Neuronal stem cell (in vitro differentiated cells): Measurements from ENCODE around the gene SLC16A9.

Source experiments
- DNase-seq: peaks from one replicate; pipeline ENCODE4 v3.0.0-alpha.2; 2013; ENCODE audit warnings: low spot score
- H2AFZ ChIP-seq: one replicate; pipeline ENCODE4 v1.6.1; 2013; ENCODE audit warnings: mild to moderate bottlenecking, low read length, inconsistent platforms
- H2AK5ac ChIP-seq: 2 replicates; pipeline ENCODE4 v1.6.1; 2013; ENCODE audit warnings: low read depth, mild to moderate bottlenecking, inconsistent platforms, low read length, moderate library complexity, mixed read lengths
- H2BK120ac ChIP-seq: 2 replicates; pipeline ENCODE4 v1.6.1; 2013; ENCODE audit warnings: low read depth, mild to moderate bottlenecking, inconsistent platforms, low read length, moderate library complexity, mixed read lengths
- H2BK12ac ChIP-seq: one replicate; pipeline ENCODE4 v1.6.1; 2013; ENCODE audit warnings: low read length, inconsistent platforms
- H2BK15ac ChIP-seq: 2 replicates; pipeline ENCODE4 v1.6.1; 2013; ENCODE audit warnings: mild to moderate bottlenecking, low read length, inconsistent platforms, mixed read lengths
- H2BK5ac ChIP-seq: one replicate; pipeline ENCODE4 v1.6.1; 2013; ENCODE audit warnings: inconsistent platforms, mild to moderate bottlenecking, low read length, moderate library complexity
- H3K14ac ChIP-seq: one replicate; pipeline ENCODE4 v1.6.1; 2013; ENCODE audit warnings: low read length, inconsistent platforms
- H3K18ac ChIP-seq: 2 replicates; pipeline ENCODE4 v1.6.1; 2013; ENCODE audit warnings: low read length, inconsistent platforms
- H3K23ac ChIP-seq: 2 replicates; pipeline ENCODE4 v1.6.1; 2013; ENCODE audit warnings: low read depth, mild to moderate bottlenecking, mixed read lengths, low read length, inconsistent platforms; ENCODE audit not compliant: poor library complexity
- H3K27ac ChIP-seq: replicated peaks from 3 replicates; pipeline ENCODE4 v1.5.1; 2013; ENCODE audit warnings: low read length, inconsistent platforms
- H3K27me3 ChIP-seq, 3 experiments: 2 replicates each; pipeline ENCODE4 v1.6.1; 2013; ENCODE audit warnings: low read length in 3 of 3, mild to moderate bottlenecking in 2 of 3, inconsistent platforms in 1 of 3, low read depth in 1 of 3, mixed read lengths in 1 of 3, moderate library complexity in 1 of 3; ENCODE audit not compliant: control insufficient read depth in 3 of 3, insufficient read depth in 3 of 3
- H3K36me3 ChIP-seq, 2 donors: replicated peaks in 1 of 2; 2 replicates each; pipeline ENCODE4 v1.6.1; 2013; ENCODE audit warnings: low read length in 2 of 2; ENCODE audit not compliant: control insufficient read depth in 2 of 2, insufficient read depth in 2 of 2
- H3K4ac ChIP-seq: 2 replicates; pipeline ENCODE4 v1.6.1; 2013; ENCODE audit warnings: inconsistent platforms, mild to moderate bottlenecking, low read length, moderate library complexity
- H3K4me1 ChIP-seq, 2 donors: 1 replicate in 1 of 2; 2 replicates in 1 of 2; pipeline ENCODE4 v1.6.1; 2013; ENCODE audit warnings: low read length in 2 of 2, low read depth in 1 of 2; ENCODE audit not compliant: control insufficient read depth in 2 of 2, insufficient read depth in 1 of 2
- H3K4me2 ChIP-seq: one replicate; pipeline ENCODE4 v1.6.1; 2013; ENCODE audit warnings: mild to moderate bottlenecking, low read length, inconsistent platforms; ENCODE audit not compliant: insufficient read depth, poor library complexity, severe bottlenecking
- H3K4me3 ChIP-seq, 2 donors: 2 replicates each; pipeline ENCODE4 v1.5.1; 2013; ENCODE audit warnings: low read length in 2 of 2, mild to moderate bottlenecking in 2 of 2, inconsistent platforms in 1 of 2, moderate library complexity in 1 of 2
- H3K79me1 ChIP-seq: one replicate; pipeline ENCODE4 v1.6.1; 2013; ENCODE audit warnings: low read depth, mild to moderate bottlenecking, inconsistent platforms, low read length, moderate library complexity
- H3K9ac ChIP-seq: one replicate; pipeline ENCODE4 v1.6.1; 2013; ENCODE audit warnings: mild to moderate bottlenecking, low read depth, low read length, inconsistent platforms; ENCODE audit not compliant: poor library complexity
- H3K9me3 ChIP-seq, 2 donors: replicated peaks in 1 of 2; 2 replicates each; pipeline versions ENCODE3 to v1.6.1; 2013; ENCODE audit warnings: low read length in 2 of 2, mild to moderate bottlenecking in 2 of 2, inconsistent platforms in 1 of 2, low read depth in 1 of 2, mixed read lengths in 1 of 2, moderate library complexity in 1 of 2; ENCODE audit not compliant: control insufficient read depth in 2 of 2, insufficient read depth in 1 of 2
- H4K8ac ChIP-seq: one replicate; pipeline ENCODE4 v1.6.1; 2013; ENCODE audit warnings: low read depth, mild to moderate bottlenecking, inconsistent platforms, low read length, moderate library complexity
- H4K91ac ChIP-seq: one replicate; pipeline ENCODE4 v1.6.1; 2013; ENCODE audit warnings: low read length, low read depth, mild to moderate bottlenecking, inconsistent platforms; ENCODE audit not compliant: poor library complexity
- WGBS, 2 donors: extraction: QIAGEN DNeasy Blood & Tissue Kit; methylation state at CpG; one replicate each; pipeline ENCODE4 v1.1.7; 2013; ENCODE audit warnings: missing lambda C conversion rate in 2 of 2, mixed read lengths in 1 of 2; ENCODE audit not compliant: insufficient read length in 2 of 2, insufficient replicate concordance in 1 of 2; ENCODE audit errors: extremely low coverage in 2 of 2; 5-methylcytosine and 5-hydroxymethylcytosine counted together

SLC16A9 gene

GRCh38 chr10:59702347-59702746, 7.3 kb downstream of the SLC16A9 start:
- no peak overlapping the region for H2BK12ac ChIP-seq
- H2BK120ac ChIP-seq, result no peak overlapping the region
- no peak overlapping the region for H4K91ac ChIP-seq
- H3K23ac ChIP-seq, result no peak overlapping the region
- no peak overlapping the region for H2AFZ ChIP-seq
- H3K27ac ChIP-seq, result no peak overlapping the region
- no peaks in the 10 kb centered on the region for H3K27me3 ChIP-seq
- H3K18ac ChIP-seq, result no peak overlapping the region
- peaks cover 0 to 6% of the 10 kb centered on the region in 2 donors for H3K4me1 ChIP-seq
- H3K9me3 ChIP-seq, result peaks cover 0 to 3% of the 10 kb centered on the region in 2 donors
- no peak overlapping the region for H2BK5ac ChIP-seq
- H3K4me3 ChIP-seq, result no peak overlapping the region
- no peak overlapping the region for H3K4ac ChIP-seq
- no CpG with 5 or more reads among the region's 4 CpGs for WGBS, 2 donors
- H3K79me1 ChIP-seq, result peaks cover 4% of the 10 kb centered on the region
- peaks cover 3 to 90% of the 10 kb centered on the region in 2 donors for H3K36me3 ChIP-seq
- H3K4me2 ChIP-seq, result no peak overlapping the region
- no peak overlapping the region for H2AK5ac ChIP-seq
- H3K9ac ChIP-seq, result no peak overlapping the region
- no peak overlapping the region for H3K14ac ChIP-seq
- DNase-seq, result no peak
- no peak overlapping the region for H2BK15ac ChIP-seq
- H4K8ac ChIP-seq, result no peak overlapping the region

- Histone ChIP-seq H3K14ac (no peak overlapping the region), H3K4me3 (no peak overlapping the region), H3K36me3 (peaks cover 3 to 77% of the 10 kb centered on the region in 2 donors), H3K79me1 (peaks cover 3% of the 10 kb centered on the region), H3K18ac (no peak overlapping the region), H2BK120ac (no peak overlapping the region), H2AFZ (no peak overlapping the region), H3K27me3 (no peaks in the 10 kb centered on the region), H4K91ac (no peak overlapping the region), H2AK5ac (no peak overlapping the region), H3K4me1 (peaks cover 0 to 6% of the 10 kb centered on the region in 2 donors), H3K4me2 (no peak overlapping the region), H3K4ac (no peak overlapping the region), H3K23ac (no peak overlapping the region), H2BK15ac (no peak overlapping the region), H2BK12ac (no peak overlapping the region), H3K9me3 (peaks cover 0 to 3% of the 10 kb centered on the region in 2 donors), H3K9ac (no peak overlapping the region), H4K8ac (no peak overlapping the region), H3K27ac (no peak overlapping the region), H2BK5ac (no peak overlapping the region)
- no CpG with 5 or more reads among the region's 4 CpGs for WGBS, 2 donors
- peak; percentile 14 for DNase-seq
These were observed 8.9 kb downstream of the SLC16A9 start for GRCh38 chr10:59700709-59701108.

- H3K4ac ChIP-seq, result no peak overlapping the region
- no peak overlapping the region for H2BK15ac ChIP-seq
- H4K8ac ChIP-seq, result no peak overlapping the region
- no peak overlapping the region for H2BK120ac ChIP-seq
- no peak overlapping the region for H4K91ac ChIP-seq
- H3K79me1 ChIP-seq, result peaks cover 3% of the 10 kb centered on the region
- no peak overlapping the region for H3K23ac ChIP-seq
- H3K27me3 ChIP-seq, result no peaks in the 10 kb centered on the region
- H2BK5ac ChIP-seq, result no peak overlapping the region
- no peak overlapping the region for H3K9ac ChIP-seq
- WGBS, 2 donors, result no CpG with 5 or more reads among the region's 1 CpG
- no peak overlapping the region for H3K4me3 ChIP-seq
- H3K27ac ChIP-seq, result no peak overlapping the region
- no peak for DNase-seq
- no peak overlapping the region for H3K14ac ChIP-seq
- peak overlapping the region; percentile 44 for H3K18ac ChIP-seq
- no peak overlapping the region for H2BK12ac ChIP-seq
- H2AK5ac ChIP-seq, result no peak overlapping the region
- peaks cover 0 to 10% of the 10 kb centered on the region in 2 donors for H3K9me3 ChIP-seq
- peaks cover 0 to 70% of the 10 kb centered on the region in 2 donors for H3K36me3 ChIP-seq
- no peak overlapping the region for H3K4me2 ChIP-seq
- H2AFZ ChIP-seq, result no peak overlapping the region
- H3K4me1 ChIP-seq, result peaks cover 0 to 6% of the 10 kb centered on the region in 2 donors
These were observed 11.3 kb downstream of the SLC16A9 start for GRCh38 chr10:59698326-59698725.

- DNase-seq, result no peak
- no peak overlapping the region for H3K23ac ChIP-seq
- WGBS, 2 donors, result no CpG with 5 or more reads among the region's 3 CpGs
- H3K14ac ChIP-seq, result no peak overlapping the region
- peaks cover 0 to 10% of the 10 kb centered on the region in 2 donors for H3K9me3 ChIP-seq
- H3K4me2 ChIP-seq, result no peak overlapping the region
- no peak overlapping the region for H3K18ac ChIP-seq
- H3K27ac ChIP-seq, result no peak overlapping the region
- no peak overlapping the region for H3K4ac ChIP-seq
- peaks cover 3% of the 10 kb centered on the region for H3K79me1 ChIP-seq
- no peak overlapping the region for H2BK15ac ChIP-seq
- no peak overlapping the region for H2AFZ ChIP-seq
- no peaks in the 10 kb centered on the region for H3K27me3 ChIP-seq
- no peak overlapping the region for H2AK5ac ChIP-seq
- no peak overlapping the region for H3K9ac ChIP-seq
- no peak overlapping the region for H3K4me3 ChIP-seq
- no peak overlapping the region for H4K91ac ChIP-seq
- H2BK12ac ChIP-seq, result no peak overlapping the region
- H4K8ac ChIP-seq, result no peak overlapping the region
- peaks cover 0 to 4% of the 10 kb centered on the region in 2 donors for H3K4me1 ChIP-seq
- peaks cover 0 to 68% of the 10 kb centered on the region in 2 donors for H3K36me3 ChIP-seq
- H2BK5ac ChIP-seq, result no peak overlapping the region
- H2BK120ac ChIP-seq, result no peak overlapping the region
These were observed 14.0 kb downstream of the SLC16A9 start for GRCh38 chr10:59695637-59696036.
